Stimulated activated CD4-positive, alpha-beta T cell treated with anti-CD3 and anti-CD28 coated beads, Interleukin-2, amount 100 ng/mL, for 24 hours (primary cell): ENCODE data around the gene SHB.
"Not testable (repeated sequence)": the region's sequence is repeated elsewhere in the genome, so short reads cannot be mapped to it uniquely, and the experiment has no call there.

Experiments
- DNase-seq, 2 donors: peaks; one replicate each; pipeline ENCODE4 v3.0.0-alpha.2; 2020

Gene SHB

DNA sequence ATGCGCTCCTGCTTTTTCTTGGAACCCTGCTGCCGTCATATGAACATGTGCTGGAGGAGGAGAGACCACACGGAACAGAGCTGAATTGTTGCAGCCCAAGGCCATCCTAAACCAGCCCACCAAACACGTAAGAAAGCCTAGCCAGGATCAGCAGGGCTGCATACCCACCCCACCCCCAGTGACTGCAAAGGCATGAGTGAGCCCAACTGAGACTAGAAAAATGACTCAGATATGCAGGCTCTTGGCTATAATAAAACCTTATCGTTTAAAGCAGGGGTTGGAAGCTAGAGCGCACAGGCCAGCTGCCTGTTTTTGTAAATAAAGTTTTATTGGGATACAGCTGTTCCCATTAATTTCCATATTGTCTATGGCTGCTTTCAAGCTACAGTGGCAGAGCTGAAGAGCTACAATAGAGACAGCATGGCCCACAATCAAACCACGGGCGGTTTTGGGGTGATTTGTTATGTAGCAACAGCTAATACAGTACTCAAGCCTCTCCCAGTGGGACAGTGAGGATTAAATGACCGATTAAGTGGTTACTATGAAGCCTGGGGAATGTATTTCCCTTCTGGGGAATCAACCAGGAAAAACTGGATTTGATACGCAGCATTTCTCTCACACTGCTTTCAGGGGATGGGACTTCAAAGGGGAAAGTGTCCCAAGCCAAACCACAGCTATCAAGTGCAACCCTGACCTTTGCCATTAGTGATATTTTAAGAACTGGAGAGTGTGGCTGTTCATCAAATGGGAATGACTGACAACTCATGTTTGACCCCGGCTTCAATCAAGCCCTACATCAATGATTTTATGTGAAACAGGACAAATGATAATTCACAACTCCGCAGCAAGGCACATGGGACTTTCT lies 6.3 kb downstream of the SHB start:
- no peak for DNase-seq

- DNase-seq: no peak
Measured at GRCh38 chr9:38062106-38062497, 6.9 kb downstream of the SHB start.

GRCh38 chr9:38061326-38061977 lies 7.6 kb downstream of the SHB start:
- DNase-seq: no peak

- DNase-seq: no peak
Measured at GRCh38 chr9:38060681-38061080, 8.3 kb downstream of the SHB start.

GRCh38 chr9:38059233-38059936 lies 9.6 kb downstream of the SHB start:
- no peak for DNase-seq

DNA sequence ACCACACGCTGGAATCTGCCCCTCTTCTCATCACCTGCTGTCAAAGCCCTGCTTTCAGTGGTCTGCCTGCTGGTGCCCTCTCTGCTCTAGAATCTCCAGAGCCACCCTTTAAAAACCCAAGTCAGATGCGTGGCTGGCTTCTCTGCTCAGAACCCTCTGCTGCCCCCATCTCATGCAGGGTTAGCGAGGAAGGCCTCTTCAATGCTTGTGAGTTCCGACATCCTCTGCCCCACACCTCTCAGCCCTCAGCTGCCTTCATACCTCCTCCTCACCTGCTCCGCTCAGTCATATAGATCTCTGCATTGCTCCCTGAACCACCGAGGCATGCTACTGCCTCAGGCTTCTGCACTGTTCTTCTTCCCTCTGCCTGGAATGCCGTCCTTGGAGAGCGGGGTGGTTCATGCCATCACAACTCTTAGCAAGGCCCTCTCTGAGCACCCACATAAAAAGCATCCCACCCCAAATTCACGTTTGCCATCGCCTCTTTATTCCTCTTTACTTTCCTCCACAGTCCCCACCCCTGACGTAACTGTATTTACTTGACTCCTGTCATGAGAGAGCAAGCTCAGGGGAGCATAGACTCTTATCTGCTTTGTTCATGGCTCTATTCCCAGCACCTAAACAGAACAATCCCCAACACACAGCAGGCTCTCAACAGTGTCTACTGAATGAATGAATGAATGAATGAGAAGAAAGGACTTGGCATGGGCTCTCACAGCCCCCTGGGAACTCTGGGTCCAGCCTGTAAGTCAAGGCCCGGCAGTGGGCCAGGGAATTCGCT lies 10.4 kb downstream of the SHB start:
- no peak for DNase-seq

DNA sequence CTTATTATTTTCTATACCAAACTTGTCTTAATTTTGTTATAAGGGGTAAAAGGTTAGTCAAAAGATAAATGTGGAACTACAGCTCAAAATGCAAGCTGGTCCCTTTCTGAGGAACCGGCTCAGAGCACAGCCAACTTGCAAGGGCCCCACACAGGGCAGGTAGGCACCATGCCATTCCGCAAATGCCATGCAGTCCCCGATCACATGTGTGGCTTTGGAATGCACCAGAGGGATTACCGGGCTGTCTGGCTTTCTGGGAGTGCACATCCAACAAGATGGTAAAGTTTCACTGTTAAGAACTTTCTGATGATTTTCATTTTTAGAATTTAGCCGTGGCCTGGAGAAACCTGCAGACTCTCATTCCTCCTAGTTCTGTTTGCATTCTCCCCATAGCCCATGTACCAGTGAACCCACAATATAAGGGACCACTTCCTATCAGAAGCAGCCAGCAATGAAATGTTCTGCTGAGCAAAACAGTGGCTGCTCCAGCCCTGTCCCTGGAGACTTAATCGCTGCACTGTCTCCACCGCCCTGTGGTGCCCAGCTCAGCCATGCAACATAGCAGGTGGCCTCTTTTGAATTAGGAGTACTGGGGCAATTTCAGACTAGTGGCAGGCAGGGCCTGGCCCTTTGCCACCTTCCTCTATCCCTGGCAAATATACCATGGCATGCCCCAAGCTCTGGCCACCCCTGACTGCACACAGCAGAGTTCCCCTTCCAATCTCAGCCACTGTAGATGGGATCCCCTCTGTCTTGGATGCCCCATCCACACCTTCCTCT lies 11.4 kb downstream of the SHB start:
- DNase-seq: no peak

- no peak for DNase-seq
Measured at GRCh38 chr9:38054653-38055052, 14.4 kb downstream of the SHB start.

- DNase-seq: no peak
Measured at GRCh38 chr9:38053697-38054461, 15.1 kb downstream of the SHB start.

DNA sequence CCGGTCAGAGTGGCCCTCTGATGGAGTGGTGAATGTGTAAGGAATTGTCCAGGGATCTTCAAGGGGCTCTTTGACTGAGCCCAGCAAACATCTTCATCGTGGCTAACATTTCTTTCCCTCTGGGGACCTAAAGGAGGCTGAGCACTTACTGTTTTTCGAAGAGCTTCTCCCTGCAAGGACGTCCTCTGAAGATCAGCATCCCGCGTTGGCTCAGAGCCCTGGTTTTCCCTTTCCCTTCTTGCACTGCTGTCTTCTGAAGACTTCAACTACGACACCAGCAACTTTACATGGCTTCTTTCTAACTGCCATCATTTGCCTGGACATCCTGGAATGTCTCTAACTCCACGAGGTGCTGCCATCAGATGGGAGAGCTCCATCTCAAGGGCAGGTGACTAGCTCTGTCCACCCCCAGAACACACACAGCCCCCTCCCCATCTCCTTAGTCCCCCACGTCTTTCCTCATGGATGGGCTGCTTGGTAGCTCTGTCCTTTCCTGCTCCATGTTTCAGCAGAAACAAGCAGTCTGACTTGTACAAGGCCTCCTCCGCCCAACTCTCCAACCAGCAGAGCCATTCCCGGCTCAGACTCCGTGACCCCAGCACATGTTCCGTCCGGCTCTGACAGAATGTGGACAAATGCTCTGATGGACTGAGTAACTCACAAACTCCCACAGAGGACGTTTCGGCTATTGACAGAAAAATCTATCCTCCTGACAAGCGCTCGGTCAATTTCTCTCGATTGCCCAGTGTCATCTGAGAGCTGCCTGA lies 17.1 kb downstream of the SHB start:
- DNase-seq: no peak

- no peak for DNase-seq
Measured at GRCh38 chr9:38048316-38048969, 20.6 kb downstream of the SHB start.

DNA sequence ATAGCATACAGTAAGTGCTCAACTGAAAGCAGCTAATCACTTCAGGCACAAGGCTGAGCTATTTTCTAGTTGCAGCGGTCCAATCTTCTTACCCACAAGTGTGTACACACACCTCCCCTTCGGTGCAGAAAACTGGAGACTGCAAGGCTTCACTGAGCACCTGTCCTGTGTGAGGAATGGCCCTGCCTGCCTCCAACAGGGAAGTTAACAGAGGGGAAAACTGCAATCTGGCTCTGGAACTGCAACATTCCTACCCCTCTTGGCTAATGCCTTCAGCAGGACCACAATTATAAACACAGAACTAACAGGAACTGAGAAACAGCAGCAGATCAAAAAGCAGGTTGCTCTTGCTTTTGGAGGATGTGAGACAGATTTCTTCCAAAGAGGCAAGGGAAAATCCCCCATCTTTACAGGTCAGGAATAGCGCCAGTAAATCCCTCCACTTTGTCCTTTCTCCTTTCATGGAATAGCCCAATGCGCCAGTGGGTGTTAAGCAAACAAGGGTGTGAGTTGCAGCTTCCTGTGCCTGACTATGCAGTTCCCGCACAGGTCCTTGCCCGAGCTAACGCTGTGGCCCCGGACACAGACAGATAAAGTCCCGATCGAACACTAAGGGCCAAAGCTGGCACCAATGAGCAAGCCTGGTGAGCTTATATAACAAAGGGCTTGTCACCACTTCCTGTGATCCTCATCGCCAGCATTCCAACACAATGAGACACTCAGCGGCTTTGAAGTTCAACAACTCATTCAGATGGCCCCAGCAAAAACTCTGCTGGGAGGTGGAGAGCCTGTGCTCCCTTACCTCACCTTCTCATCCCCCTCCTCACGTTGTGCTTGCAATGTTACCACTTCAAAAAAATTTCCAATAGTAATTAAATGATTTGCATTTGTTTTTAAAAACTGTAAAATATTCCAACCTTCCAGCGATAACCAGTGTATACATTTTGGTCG lies 21.5 kb downstream of the SHB start:
- no peak for DNase-seq

DNA sequence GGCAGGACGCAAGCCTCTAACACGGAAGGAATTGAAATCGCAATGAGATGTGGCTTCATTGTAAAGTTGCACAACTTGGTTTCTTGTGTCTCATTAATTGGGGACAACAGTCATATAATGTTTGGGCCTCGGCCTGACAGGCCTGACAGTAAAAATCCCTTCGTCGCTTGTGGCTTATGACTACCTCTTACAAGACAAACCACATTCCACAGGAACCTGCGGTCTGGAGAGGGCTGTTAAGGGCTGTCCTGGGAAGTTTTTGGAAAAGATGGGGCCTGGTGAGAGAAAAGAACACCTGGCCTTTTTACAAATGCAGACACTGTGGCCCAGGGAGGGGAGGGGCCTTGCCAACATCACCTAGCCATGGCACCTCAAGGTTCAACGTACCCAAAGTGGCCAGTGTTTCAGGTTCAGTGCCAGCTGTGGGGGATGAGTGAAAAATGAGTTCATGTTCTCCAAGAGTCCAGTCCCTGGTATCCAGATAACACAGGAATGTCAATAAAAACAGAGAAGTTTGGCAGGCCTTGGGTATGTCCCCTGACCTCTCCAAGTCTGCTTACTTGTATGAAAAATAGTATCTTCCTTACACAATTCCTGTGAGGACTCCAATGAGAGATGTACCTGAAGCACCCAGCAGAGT lies 22.2 kb downstream of the SHB start:
- no peak for DNase-seq

DNA sequence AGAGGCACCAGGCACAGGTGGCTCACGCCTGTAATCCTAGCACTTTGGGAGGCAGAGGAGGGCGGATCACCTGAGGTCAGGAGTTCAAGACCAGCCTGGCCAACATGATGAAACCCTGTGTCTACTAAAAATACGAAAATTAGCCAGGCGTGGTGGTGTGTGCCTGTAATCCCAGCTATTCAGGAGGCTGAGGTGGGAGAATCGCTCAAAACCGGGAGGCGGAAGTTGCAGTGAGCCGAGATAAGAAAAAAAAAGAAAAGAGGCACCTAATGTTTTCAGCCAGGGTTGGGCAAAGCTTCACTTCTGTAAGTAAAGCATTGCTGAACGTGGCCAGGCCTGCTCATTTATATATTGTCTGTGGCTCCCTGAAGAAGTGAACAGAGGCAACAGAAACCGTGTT lies 23.1 kb downstream of the SHB start:
- not testable (repeated sequence) for DNase-seq

DNA sequence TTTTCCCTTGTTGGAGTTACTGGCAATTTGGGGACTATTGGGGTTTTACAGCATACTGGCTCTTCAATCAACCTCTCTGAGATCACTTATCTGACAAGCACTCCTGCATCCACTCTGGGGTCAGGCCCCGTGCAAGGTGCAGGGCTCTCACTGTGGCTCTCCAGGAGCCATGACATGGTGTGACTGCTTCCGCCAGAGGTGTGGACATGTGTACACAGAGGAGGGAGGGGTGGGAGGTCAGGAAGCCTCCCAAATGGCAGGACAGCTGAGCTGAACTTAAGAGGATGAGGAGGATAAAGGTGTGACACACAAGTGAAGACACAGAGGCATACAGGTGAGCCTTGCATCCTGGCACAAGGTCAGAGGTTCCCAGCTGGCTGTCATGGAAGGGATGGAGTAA lies 24.3 kb downstream of the SHB start:
- no peak for DNase-seq

GRCh38 chr9:38043931-38044623 lies 24.9 kb downstream of the SHB start:
- DNase-seq: no peak

DNA sequence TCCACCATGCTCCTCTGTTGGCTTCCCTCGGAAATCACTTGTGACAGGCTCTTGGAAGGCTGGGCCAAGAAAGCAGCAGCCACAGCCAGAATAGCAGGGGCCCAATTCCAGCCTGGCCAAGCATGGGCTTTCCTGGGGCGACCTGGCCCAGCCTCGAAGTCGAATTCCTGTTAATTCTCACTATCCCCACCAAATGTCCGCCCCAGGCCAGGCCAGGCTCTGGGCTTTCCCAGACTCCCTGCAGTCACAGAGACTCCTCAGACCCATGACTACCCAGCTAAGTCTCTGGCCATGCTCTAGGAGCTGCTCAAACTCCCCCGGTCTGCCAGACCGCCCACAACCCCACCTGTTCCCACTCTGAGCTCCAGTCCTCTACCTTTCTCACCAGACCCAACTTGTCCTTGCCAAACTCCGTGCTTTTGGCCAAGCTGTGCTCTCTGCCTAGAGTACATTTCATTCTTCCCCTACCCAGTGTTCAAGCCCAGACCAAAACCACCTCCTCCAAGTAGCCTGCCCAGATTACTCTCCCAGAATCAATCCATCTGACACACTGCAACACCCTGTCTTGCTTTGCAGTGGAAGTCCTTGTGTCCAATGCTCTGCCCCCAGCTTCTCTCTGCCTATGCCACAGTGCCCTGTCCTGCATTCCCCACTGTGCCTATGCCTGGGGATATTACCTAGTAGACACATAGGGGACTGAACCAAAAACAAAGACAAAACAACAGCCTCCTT lies 26.2 kb downstream of the SHB start:
- DNase-seq: no peak
